HG02943 (cell line): ENCODE measurements around the gene ARF4.

Experiments
- ATAC-seq: cut with Tn5 transposase; IDR thresholded peaks from one replicate; pipeline ENCODE4 v1.9.1; 2021; ENCODE audit warnings: mild to moderate bottlenecking, low read depth, moderate library complexity; ENCODE audit not compliant: unreplicated experiment

ARF4 gene

GRCh38 chr3:57582474-57583168 is 14.5 kb downstream of the ARF4 start:
- no peak for ATAC-seq

GRCh38 chr3:57577801-57578200 is 19.3 kb downstream of the ARF4 start:
- ATAC-seq, result no peak

GRCh38 chr3:57575966-57576626 is 21.0 kb downstream of the ARF4 start:
- ATAC-seq, result no peak

- no peak for ATAC-seq
These were observed 25.0 kb downstream of the ARF4 start for GRCh38 chr3:57572096-57572495.

- no peak for ATAC-seq
These were observed 26.3 kb downstream of the ARF4 start for GRCh38 chr3:57570878-57571277.

- no peak for ATAC-seq
These were observed 27.2 kb downstream of the ARF4 start for GRCh38 chr3:57569859-57570450.

- no peak for ATAC-seq
These were observed 37.6 kb downstream of the ARF4 start for GRCh38 chr3:57559526-57559925.

- ATAC-seq, result peak; percentile 15
These were observed 40.0 kb downstream of the ARF4 start for GRCh38 chr3:57557085-57557537.

- peak; percentile 40 for ATAC-seq
These were observed 40.6 kb downstream of the ARF4 start for GRCh38 chr3:57556459-57557084.

- peak; percentile 86 for ATAC-seq
These were observed 41.2 kb downstream of the ARF4 start, which contains the start of gene PDE12 for GRCh38 chr3:57555738-57556458. Gene PDE12 (plus strand): TSS chr3:57556274. CDS start chr3:57556380, 106 bp downstream.

GRCh38 chr3:57555306-57555705 is 41.8 kb downstream of the ARF4 start:
- no peak for ATAC-seq

- ATAC-seq, result no peak
These were observed 50.5 kb downstream of the ARF4 start for GRCh38 chr3:57546616-57547015.

GRCh38 chr3:57545636-57546268 is 51.4 kb downstream of the ARF4 start:
- no peak for ATAC-seq

GRCh38 chr3:57544181-57545125 is 52.7 kb downstream of the ARF4 start, which contains the start of gene DNAH12:
Gene DNAH12 (minus strand): TSS chr3:57544344. CDS start chr3:57542870, 1,474 bp downstream.
- no peak for ATAC-seq

GRCh38 chr3:57538465-57538864 is 58.7 kb downstream of the ARF4 start:
- ATAC-seq, result no peak

- ATAC-seq, result no peak
These were observed 67.0 kb downstream of the ARF4 start for GRCh38 chr3:57530071-57530608.
